Measurements from ENCODE around the gene TNRC18. TPM values are rescaled to one million over a fixed set of nuclear protein-coding genes. Genes with fewer than 3 reads are reported as not detected.

TNRC18 gene
- total and polyA plus RNA-seq, 9 of the 15 experiments (the other 6 are each of a cell fraction or from before 2014, with no cell fraction given): 0.03 to 43.2 (median 18.0) TPM

- no peak for TF ChIP-seq ZNF197 (CRISPR knock-in tag; IDR thresholded peaks at IDR 0.05; ENCODE audit: low read depth)
- TF ChIP-seq CHD4 (IDR thresholded peaks at IDR 0.05; ENCODE audit: insufficient read depth, insufficient replicate concordance, low read depth, low read length, poor library complexity, severe bottlenecking): no peak
- no peak for TF ChIP-seq XRCC3 (IDR thresholded peaks at IDR 0.05)
- TF ChIP-seq BCL6 (CRISPR knock-in tag; IDR thresholded peaks at IDR 0.05): no peak
- TF ChIP-seq ZNF253 (CRISPR knock-in tag; conservative IDR thresholded peaks at IDR 0.05): no peak
- no peak for TF ChIP-seq PHTF2 (CRISPR knock-in tag; IDR thresholded peaks at IDR 0.05)
- no peak for TF ChIP-seq ARID4B (CRISPR knock-in tag; IDR thresholded peaks at IDR 0.05)
- no peak for TF ChIP-seq CUX1 (CRISPR knock-in tag; IDR thresholded peaks at IDR 0.05)
- TF ChIP-seq ZKSCAN1 (IDR thresholded peaks at IDR 0.05; ENCODE audit: low read depth, low read length): no peak
- TF ChIP-seq ZNF384 (IDR thresholded peaks at IDR 0.05; ENCODE audit: low read depth, low read length): no peak
- no peak for TF ChIP-seq HNRNPL (IDR thresholded peaks at IDR 0.05; ENCODE audit: low read depth, low read length)
- no peak for TF ChIP-seq MAFK (IDR thresholded peaks at IDR 0.05; ENCODE audit: low read length)
- TF ChIP-seq ZNF77 (CRISPR knock-in tag; IDR thresholded peaks at IDR 0.05): no peak
- TF ChIP-seq ZNF785 (CRISPR knock-in tag; IDR thresholded peaks at IDR 0.05): no peak
- no peak for TF ChIP-seq NR2F6 (CRISPR knock-in tag; IDR thresholded peaks at IDR 0.05)
- TF ChIP-seq NFIX (CRISPR knock-in tag; IDR thresholded peaks at IDR 0.05; ENCODE audit: low read depth): no peak
- TF ChIP-seq ATF4 (CRISPR knock-in tag; IDR thresholded peaks at IDR 0.05): no peak
- TF ChIP-seq HNRNPH1 (optimal IDR thresholded peaks at IDR 0.05; ENCODE audit: low read depth, low read length): no peak
- no peak for TF ChIP-seq CBX5 (IDR thresholded peaks at IDR 0.05; ENCODE audit: borderline replicate concordance, low read depth)
- TF ChIP-seq KLF16 (IDR thresholded peaks at IDR 0.05): peak; percentile 53; the same call in 1 of the 2 replicates
- TF ChIP-seq ESRRA (IDR thresholded peaks at IDR 0.05; ENCODE audit: borderline replicate concordance, low read depth): no peak
These were observed 28.9 kb upstream of the TNRC18 start (continued) for GRCh38 chr7:5452470-5452899.
